ENCODE data around the gene KIAA0586.

GRCh38 chr14:58584383-58584782 lies 156.9 kb downstream of the KIAA0586 start:
- TF ChIP-seq GATA3 (IDR thresholded peaks at IDR 0.05; ENCODE audit: low read depth, low read length): no peak
- no peak for TF ChIP-seq GATA2 (IDR thresholded peaks at IDR 0.05; ENCODE audit: low read depth, low read length)
